Urinary bladder (tissue), 4 donors: Measurements from ENCODE around the gene TMEM132A. TPM values are rescaled to one million over a fixed set of nuclear protein-coding genes. Genes with fewer than 3 reads are reported as not detected.
"Not testable (repeated sequence)": the region's sequence is repeated elsewhere in the genome, so short reads cannot be mapped to it uniquely, and the experiment has no call there.

Experiments
- DNase-seq: peaks from one replicate; pipeline ENCODE4 v3.0.0-alpha.2; 2015; ENCODE audit errors: extremely low spot score
- H3K27ac ChIP-seq: one replicate; pipeline ENCODE4 v1.5.1; 2013; ENCODE audit warnings: low read depth, mild to moderate bottlenecking, moderate library complexity
- H3K36me3 ChIP-seq: one replicate; pipeline ENCODE4 v1.6.1; 2013; ENCODE audit warnings: mild to moderate bottlenecking, moderate library complexity; ENCODE audit not compliant: insufficient read depth
- H3K4me1 ChIP-seq: one replicate; pipeline ENCODE4 v1.6.1; 2013; ENCODE audit warnings: mild to moderate bottlenecking, moderate library complexity; ENCODE audit not compliant: insufficient read depth
- H3K4me3 ChIP-seq: one replicate; pipeline ENCODE4 v1.5.1; 2013; ENCODE audit warnings: low read depth, low read length
- WGBS: extraction: QIAGEN DNeasy Blood & Tissue Kit; methylation state at CpG from one replicate; pipeline ENCODE4 v1.1.7; 2013; 5-methylcytosine and 5-hydroxymethylcytosine counted together
- polyA plus RNA-seq: library from polyadenylated mRNA; stranded (reverse); fragments of 200-250 nt; gene quantifications from one replicate; pipeline ENCODE4 v1.2.3, GENCODE V29; 2013
- total RNA-seq: library from RNA; depleted of rRNA; stranded (reverse); fragments of >200 nt; gene quantifications from one replicate; pipeline ENCODE4 v1.2.3, GENCODE V29; 2014
- donor health status: healthy with polysubstance abuse.
- donor health status: healthy.

The TMEM132A gene
- total and polyA plus RNA-seq, 2 donors = 7.5 to 14.0 TPM

DNA sequence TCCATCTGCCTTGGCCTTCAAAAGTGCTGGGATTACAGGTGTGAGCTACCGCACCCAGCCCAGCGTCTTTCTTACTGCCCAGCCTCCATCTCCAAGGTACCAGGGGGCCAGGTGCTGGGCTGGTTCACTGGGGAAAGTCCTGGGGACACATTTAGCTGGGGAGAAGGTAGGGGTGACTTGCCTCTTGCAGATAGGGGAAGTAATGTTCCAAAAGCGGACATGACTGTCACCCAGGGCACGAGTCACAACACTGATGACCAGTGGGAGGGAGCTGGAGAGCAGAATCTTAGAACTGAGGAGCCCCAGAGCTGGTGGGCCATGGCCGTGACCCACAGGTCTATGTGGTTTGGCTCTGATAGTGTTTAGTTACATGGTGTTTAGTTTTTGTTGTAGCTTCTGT, 30.2 kb downstream of the TMEM132A start:
- H3K27ac ChIP-seq = no peak overlapping the region
- H3K4me1 ChIP-seq = no peaks in the 10 kb centered on the region
- 91% methylated on average over 5 of the region's 5 CpGs for WGBS
- no peak for DNase-seq
- no peaks in the 10 kb centered on the region for H3K36me3 ChIP-seq
- H3K4me3 ChIP-seq = no peak overlapping the region

DNA sequence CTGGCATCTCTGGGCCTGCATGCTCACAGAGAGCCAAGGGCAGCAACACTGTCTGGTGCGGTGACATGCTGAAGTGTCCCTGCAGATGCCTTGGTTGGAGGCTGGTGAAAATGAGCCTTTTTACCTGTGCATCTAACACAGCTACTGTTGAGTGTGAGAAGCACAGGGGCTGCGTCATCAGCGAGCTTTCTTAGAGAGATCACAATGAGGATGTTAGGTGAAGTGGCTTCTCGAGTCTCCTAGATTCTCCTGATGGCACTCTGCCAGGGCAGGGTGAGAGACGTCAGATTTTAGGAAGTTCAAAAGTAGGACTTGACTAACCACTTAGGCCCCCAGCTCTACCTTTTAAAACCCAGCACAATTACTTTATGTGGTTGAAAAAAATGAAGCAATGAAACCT, 31.3 kb downstream of the TMEM132A start:
- Histone ChIP-seq H3K4me3 (no peak overlapping the region), H3K36me3 (no peaks in the 10 kb centered on the region), H3K4me1 (no peaks in the 10 kb centered on the region), H3K27ac (no peak overlapping the region)
- WGBS = 50% methylated on average over 5 of the region's 5 CpGs
- no peak for DNase-seq

DNA sequence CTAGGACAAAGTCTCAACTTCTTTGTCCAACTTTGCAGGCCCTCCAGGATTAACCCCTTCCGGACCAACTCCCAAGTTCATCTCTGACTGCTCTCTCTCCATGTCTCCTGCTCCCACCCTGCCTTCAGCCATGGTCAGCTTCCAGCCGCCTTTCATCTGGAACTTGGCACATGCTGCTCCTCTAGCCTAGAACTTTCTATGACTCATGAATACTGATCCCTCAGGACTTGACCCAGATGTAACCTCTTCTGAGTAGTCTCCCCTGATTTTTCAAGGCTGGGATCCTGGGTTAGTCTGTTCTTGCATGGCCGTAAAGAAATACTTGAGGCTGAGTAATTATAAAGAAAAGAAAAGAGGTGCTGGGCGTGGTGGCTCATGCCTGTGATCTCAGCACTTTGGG, 32.9 kb downstream of the TMEM132A start:
- 78% methylated on average over 4 of the region's 4 CpGs for WGBS
- H3K27ac ChIP-seq = no peak overlapping the region
- no peak for DNase-seq

DNA sequence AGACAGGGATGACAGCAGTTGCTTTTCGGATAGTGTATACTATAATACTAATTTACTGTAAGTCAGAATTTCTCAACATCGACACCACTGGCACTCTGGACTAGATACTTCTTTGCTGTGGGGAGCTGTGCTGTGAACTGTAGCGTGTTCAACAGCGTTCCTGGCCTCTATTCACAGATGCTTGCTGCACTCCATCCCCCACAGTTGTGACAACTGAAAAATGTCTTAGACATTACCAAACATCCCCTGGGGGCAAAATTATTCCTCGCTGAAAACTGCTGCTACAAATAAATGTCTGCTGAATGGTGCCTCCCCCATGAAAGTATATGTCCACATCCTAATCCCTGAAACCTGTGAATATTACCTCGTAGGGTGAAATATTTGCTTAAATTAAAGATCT, 35.2 kb downstream of the TMEM132A start:
- no peaks in the 10 kb centered on the region for H3K36me3 ChIP-seq
- no peaks in the 10 kb centered on the region for H3K4me1 ChIP-seq
- DNase-seq = no peak
- 75% methylated on average over 6 of the region's 6 CpGs for WGBS
- H3K4me3 ChIP-seq = no peak overlapping the region
- H3K27ac ChIP-seq = no peak overlapping the region

More for the DNA sequence above, 32.9 kb downstream of the TMEM132A start:
- Histone ChIP-seq H3K4me3 (no peak overlapping the region), H3K4me1 (no peaks in the 10 kb centered on the region), H3K36me3 (no peaks in the 10 kb centered on the region)

DNA sequence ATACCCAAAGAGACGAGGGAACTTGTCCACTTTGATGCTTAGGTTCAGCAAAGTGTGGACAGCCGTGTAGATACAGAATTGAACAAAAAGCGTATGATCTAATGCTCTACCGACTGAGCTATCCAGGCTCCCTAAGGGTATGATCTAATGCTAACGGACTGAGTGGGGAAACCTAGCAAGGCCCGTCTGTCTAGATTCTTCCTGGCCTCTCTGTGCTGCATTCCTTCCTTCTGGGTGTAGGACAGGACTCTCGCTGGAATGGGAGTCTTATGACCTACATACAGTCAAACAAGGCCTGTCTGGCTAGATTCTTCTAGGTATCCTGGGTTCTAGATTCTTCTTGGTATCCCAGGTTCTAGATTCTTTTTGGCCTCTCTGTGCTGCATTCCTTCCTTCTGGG, 36.1 kb downstream of the TMEM132A start:
- no peak for DNase-seq
- no peaks in the 10 kb centered on the region for H3K36me3 ChIP-seq
- H3K4me3 ChIP-seq = no peak overlapping the region
- WGBS = 87% methylated on average over 7 of the region's 7 CpGs
- H3K27ac ChIP-seq = no peak overlapping the region
- no peaks in the 10 kb centered on the region for H3K4me1 ChIP-seq

DNA sequence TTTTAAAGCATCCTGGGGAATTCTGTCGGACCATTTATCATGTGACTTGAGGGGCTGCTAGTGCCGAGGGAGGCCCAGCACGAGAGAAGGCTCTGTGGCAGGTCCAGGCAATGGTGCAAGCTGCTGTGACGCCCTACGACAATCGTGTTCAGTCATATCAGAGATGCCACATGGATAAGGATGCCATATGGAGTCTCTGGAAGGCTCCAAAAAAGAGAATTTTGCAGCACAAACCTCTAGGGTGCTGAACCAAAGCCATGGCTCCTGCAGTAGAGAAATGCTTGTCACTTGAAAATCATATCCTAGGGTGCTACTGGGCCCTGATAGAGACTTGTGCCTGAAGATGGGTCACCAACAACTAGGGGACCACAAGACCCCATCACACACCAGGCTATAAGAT, 40.5 kb downstream of the TMEM132A start:
- no peaks in the 10 kb centered on the region for H3K36me3 ChIP-seq
- H3K27ac ChIP-seq = no peak overlapping the region
- WGBS = 72% methylated on average over 6 of the region's 6 CpGs
- H3K4me1 ChIP-seq = no peaks in the 10 kb centered on the region
- H3K4me3 ChIP-seq = no peak overlapping the region
- no peak for DNase-seq

DNA sequence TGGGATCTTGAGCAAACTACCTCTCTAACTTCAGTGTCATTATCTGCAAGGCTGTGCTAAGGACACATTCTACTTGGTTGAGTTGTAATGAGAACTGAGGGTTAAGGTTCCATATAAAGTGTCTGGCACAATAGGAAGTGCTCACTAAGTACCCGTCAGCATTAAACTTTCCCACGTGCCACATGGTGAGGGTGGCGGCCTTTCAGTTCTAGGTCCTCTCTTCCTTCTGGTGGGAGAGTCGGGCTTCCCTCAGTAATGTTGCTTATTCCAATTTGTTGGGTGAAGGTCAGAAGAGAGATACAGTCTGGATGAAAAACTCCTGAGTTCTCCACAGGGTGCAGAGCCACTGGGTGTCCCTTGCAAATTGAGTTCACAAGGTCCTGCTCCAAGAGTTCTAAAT, 42.6 kb downstream of the TMEM132A start:
- Histone ChIP-seq H3K36me3 (no peaks in the 10 kb centered on the region), H3K4me3 (no peak overlapping the region), H3K27ac (no peak overlapping the region), H3K4me1 (no peaks in the 10 kb centered on the region)
- WGBS = 76% methylated on average over 4 of the region's 4 CpGs
- no peak for DNase-seq

DNA sequence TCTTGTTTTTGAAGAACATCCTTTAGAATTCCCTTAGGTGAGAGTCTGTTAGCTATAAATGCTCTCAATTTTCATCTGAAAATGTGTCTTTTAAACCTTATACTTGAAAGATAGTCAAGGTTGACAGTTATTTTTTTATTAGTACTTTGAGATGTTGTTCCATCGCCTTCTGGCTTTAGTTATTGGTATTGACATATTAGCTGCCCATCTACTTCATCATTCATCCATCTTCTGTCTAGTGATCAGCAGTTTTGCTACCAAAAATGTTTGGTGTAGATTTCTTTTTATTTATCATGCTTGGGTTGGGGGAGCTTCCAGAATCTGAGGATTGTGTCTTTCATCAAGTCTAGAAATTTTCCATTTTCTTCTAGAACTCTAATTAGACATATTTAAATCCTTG, 44.0 kb downstream of the TMEM132A start:
- Histone ChIP-seq H3K36me3 (no peaks in the 10 kb centered on the region), H3K4me1 (no peaks in the 10 kb centered on the region), H3K4me3 (no peak overlapping the region), H3K27ac (no peak overlapping the region)
- 99% methylated on average over 1 of the region's 1 CpG for WGBS
- no peak for DNase-seq

DNA sequence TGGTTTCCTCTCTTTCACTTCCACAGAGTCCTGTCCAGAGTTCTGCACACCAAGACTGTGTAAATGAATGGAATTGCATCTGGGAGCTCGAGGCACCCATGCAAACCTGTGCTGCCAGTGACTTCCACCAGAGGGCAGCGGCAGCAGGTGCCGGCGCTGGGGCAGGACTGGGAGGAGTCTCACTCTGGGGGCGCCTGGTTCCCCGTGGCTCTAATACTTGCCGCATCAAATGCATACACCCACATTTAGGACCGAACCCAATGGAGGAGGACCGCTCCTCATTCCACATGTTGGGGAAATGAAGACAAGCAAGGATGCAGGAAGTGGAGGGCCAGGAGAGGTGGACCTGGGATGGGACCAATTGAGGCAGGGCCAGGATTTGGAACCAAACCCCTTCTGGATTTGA, 46.1 kb downstream of the TMEM132A start:
- H3K4me1 ChIP-seq = no peaks in the 10 kb centered on the region
- DNase-seq = no peak
- 17% methylated on average over 9 of the region's 9 CpGs for WGBS
- no peak overlapping the region for H3K27ac ChIP-seq
- no peak overlapping the region for H3K4me3 ChIP-seq
- H3K36me3 ChIP-seq = no peaks in the 10 kb centered on the region

DNA sequence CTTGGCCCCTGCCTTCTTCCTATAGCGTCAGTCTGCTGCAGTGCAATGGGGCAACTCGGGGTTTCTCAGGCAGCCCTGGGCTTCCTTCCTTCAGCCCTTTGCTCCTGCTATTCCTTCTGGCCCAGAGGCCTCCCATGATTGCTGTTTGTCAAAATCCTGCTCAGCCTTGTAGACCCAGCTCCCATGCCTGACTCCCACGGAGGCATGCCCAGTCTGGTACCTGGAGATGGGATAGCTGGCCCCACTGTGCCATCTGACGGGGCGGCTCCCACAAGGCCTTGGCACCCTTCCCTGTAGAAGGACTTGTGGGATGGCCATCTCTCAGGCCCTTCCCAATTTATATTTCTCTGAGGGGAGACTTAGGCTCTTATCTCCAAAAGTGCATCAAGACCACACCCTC, 46.6 kb downstream of the TMEM132A start:
- Histone ChIP-seq H3K4me3 (no peak overlapping the region), H3K36me3 (no peaks in the 10 kb centered on the region), H3K27ac (no peak overlapping the region), H3K4me1 (no peaks in the 10 kb centered on the region)
- DNase-seq = no peak
- 90% methylated on average over 5 of the region's 5 CpGs for WGBS

DNA sequence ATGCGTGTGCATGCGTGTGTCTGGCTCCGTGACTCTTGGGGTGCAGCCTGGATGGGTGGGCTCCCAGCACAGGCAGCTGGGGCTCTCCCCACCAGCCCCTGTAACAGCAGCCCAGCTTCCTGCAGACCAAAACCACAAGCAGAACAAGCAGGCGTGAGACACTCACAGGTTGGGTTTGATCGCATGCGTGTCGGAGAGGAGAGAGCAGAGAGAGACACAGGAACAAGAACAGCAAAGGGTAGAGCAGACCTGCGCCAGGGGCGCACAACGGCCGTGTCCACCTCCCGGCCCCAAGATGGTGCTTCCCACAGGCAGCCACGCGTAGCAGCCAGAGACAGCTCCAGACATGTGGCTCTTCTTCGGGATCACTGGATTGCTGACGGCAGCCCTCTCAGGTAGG, 47.3 kb downstream of the TMEM132A start, which contains the start of gene CD6:
TSS of gene CD6 (plus strand) at position 161 of the 400 bp plus-strand sequence. CDS start at position 347, 186 bp downstream.
- H3K36me3 ChIP-seq = no peaks in the 10 kb centered on the region
- no peak within 1 kb of the TSS for H3K27ac ChIP-seq
- H3K4me1 ChIP-seq = no peaks in the 10 kb centered on the region
- WGBS = 83% methylated on average over 16 of the region's 16 CpGs
- H3K4me3 ChIP-seq = peak within 1 kb of the TSS; percentile 19
- DNase-seq = no peak

DNA sequence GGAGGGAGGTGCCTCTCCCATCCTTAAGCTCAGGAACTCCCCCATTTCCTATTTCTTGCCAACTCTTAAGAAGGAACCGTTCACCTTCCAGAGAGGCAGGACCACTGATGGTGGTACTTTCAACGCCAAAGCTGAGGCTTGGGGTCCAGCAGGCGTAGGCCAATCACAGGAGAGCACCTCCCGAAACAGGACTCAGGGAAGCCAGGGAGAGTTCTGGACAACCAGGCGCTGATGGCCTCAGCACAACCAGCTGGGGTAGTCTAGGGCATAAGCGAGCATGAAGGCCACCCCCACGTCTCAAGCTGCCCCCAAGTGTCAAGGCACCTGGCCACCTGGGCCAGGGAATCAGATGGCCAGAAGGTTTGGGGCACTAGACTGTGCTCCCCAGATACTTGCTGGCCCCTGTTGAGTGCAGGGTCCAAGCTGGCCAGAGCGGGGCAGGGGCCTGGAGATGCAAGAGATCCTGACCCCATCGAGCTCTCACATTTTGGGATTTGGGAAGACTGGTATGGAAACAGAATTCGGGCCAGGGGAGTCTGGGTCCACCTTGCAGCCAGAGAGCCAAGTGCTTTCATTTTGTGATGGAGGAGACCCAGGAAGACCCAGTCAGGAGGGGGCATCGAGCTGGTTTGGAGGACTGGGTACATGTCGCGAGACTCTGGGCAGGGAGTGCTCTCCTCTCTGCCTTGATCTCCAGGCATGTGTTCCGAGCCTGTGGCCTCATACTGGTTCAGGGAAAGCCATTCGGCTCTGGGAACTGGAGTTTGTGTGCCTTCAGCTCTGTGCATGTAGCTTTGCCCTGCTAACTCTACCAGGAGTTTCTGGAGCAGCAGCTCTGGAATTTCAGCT, 48.1 kb downstream of the TMEM132A start:
- H3K27ac ChIP-seq = no peak overlapping the region
- H3K4me3 ChIP-seq = peak overlapping the region; percentile 19
- H3K36me3 ChIP-seq = no peaks in the 10 kb centered on the region
- DNase-seq = no peak
- H3K4me1 ChIP-seq = no peaks in the 10 kb centered on the region
- WGBS = 85% methylated on average over 15 of the region's 15 CpGs

DNA sequence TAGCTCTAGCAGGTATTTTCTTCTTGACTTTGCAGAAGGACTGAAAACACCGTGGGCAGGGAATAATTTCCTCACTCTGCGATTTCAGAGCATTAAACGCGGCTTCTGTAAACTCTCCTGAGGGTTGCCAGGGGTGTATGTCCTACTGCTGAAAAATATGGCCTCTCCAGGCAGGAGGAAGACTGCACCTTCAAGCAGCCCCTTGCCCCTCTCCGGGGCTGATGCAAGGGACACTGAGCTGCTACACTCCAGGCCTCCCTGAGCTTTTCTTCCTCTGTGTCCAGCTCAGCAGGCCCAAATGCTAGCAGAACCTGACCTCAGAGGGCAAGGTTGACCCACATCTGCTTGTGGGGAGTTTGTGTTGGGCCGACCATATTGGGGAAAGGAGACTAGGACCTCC, 49.4 kb downstream of the TMEM132A start:
- Histone ChIP-seq H3K4me3 (peak overlapping the region; percentile 12), H3K27ac (no peak overlapping the region), H3K36me3 (no peaks in the 10 kb centered on the region), H3K4me1 (no peaks in the 10 kb centered on the region)
- DNase-seq = no peak
- WGBS = 84% methylated on average over 6 of the region's 6 CpGs

DNA sequence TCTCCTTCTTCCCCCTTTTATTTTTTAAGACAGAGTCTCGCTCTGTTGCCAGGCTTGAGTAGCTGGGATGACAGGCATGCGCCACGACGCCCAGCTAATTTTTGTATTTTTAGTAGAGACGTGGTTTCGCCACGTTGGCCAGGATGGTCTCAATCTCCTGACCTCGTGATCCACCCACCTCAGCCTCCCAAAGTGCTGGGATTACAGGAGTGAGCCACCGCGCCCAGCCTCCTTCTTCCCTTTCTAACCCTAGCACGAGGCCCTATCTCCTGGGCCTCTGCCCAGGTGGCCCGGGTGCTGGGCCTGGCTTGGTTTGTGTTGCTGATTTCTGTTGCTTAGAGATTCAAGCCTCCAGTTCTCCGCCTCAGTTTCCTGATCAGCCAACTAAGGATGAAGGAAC, 50.1 kb downstream of the TMEM132A start:
- WGBS = 84% methylated on average over 13 of the region's 13 CpGs
- not testable (repeated sequence) for DNase-seq, H3K4me3 ChIP-seq

More for the DNA sequence above, 50.1 kb downstream of the TMEM132A start:
- H3K4me1 ChIP-seq, H3K36me3 ChIP-seq, H3K27ac ChIP-seq: not testable (repeated sequence)
